Esophagus squamous epithelium (tissue), 4 donors: Measurements from ENCODE around the gene SETD4.

Experiments used
- POLR2A ChIP-seq, 4 donors: fragments of 450-650 bp; IDR thresholded peaks; one replicate each; pipeline ENCODE4 v1.6.1; 2017; ENCODE audit warnings: antibody characterized with exemption in 4 of 4, mild to moderate bottlenecking in 4 of 4, moderate library complexity in 3 of 4
- TF ChIP-seq, protein P1 (sequence below), 6 experiments: fragments of 450-650 bp in 4 of 6; fragments of 200-600 bp in 2 of 6; sonication (generic) in 2 of 6; IDR thresholded peaks; one replicate each; pipeline ENCODE4 v1.5.1; 2016 to 2019; ENCODE audit warnings: antibody characterized with exemption in 6 of 6, mild to moderate bottlenecking in 4 of 6, moderate library complexity in 4 of 6

DNA sequence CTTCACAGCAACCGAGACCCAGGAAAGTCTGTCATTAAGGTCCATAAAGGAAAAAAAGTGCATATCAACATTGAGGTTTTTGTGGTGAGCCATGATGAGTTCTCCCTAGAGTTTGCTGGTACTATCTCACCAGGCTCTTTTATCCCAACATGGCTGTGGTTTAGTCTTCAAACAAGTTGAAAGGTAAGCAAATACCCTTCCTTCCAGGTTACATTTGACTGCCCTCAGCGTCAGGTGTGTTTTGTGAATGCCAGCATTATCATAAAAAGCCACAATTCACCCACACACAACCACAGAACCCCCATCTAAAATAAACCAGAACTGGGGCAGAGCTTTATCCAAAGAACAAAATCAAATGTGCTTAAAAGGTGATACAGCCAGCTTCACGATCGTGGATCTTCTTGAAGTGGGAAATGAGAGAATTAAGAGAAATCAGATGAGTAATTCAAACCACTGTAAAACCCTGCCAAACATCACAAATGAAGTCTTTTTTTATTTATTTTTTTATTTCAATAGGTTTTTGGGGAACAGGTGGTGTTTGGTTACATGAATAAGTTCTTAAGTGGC is 64.7 kb downstream of the SETD4 start:
- TF ChIP-seq, protein P1, sequence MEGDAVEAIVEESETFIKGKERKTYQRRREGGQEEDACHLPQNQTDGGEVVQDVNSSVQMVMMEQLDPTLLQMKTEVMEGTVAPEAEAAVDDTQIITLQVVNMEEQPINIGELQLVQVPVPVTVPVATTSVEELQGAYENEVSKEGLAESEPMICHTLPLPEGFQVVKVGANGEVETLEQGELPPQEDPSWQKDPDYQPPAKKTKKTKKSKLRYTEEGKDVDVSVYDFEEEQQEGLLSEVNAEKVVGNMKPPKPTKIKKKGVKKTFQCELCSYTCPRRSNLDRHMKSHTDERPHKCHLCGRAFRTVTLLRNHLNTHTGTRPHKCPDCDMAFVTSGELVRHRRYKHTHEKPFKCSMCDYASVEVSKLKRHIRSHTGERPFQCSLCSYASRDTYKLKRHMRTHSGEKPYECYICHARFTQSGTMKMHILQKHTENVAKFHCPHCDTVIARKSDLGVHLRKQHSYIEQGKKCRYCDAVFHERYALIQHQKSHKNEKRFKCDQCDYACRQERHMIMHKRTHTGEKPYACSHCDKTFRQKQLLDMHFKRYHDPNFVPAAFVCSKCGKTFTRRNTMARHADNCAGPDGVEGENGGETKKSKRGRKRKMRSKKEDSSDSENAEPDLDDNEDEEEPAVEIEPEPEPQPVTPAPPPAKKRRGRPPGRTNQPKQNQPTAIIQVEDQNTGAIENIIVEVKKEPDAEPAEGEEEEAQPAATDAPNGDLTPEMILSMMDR (IDR thresholded peaks at IDR 0.05) = no peak
- no peak for TF ChIP-seq POLR2A (IDR thresholded peaks at IDR 0.05)
